A673 (cell line): Measurements from ENCODE around the gene MAST4. TPM values are rescaled to one million over a fixed set of nuclear protein-coding genes. Genes with fewer than 3 reads are reported as not detected.

Experiments
- BruUV-seq: library from RNA; stranded (reverse); fragments of 400-500 nt; replicated peaks from 2 replicates; lab custom pipeline; 2021; lab: Mats Ljungman, UMichigan
- CTCF ChIA-PET: fragments of 300-600 bp; sonication (Branson Sonifier 250); formaldehyde crosslinking; loops from one replicate; lab custom pipeline; 2022; ENCODE audit warnings: antibody characterized with exemption; lab: Charles Lee
- POLR2A ChIA-PET: fragments of 300-600 bp; sonication (Branson Sonifier 250); formaldehyde crosslinking; loops from one replicate; lab custom pipeline; 2022; ENCODE audit warnings: antibody characterized with exemption; ENCODE audit not compliant: low non-redundant PET; lab: Charles Lee
- DNase-seq: peaks from one replicate; pipeline ENCODE4 v3.0.0-alpha.2; 2015; ENCODE audit warnings: low spot score
- H3K27ac ChIP-seq: fragments of 200-600 bp; sonication (generic); 2 replicates; pipeline ENCODE4 v1.5.1; 2016; ENCODE audit warnings: mixed run types, low read depth, mild to moderate bottlenecking, mixed read lengths, antibody characterized with exemption, low read length; ENCODE audit not compliant: poor library complexity, severe bottlenecking
- H3K27me3 ChIP-seq: fragments of 200-600 bp; sonication (generic); replicated peaks from 2 replicates; pipeline ENCODE4 v1.6.1; 2017; ENCODE audit warnings: mixed run types, low read depth, mild to moderate bottlenecking, mixed read lengths, antibody characterized with exemption, low read length; ENCODE audit not compliant: insufficient read depth, poor library complexity
- H3K36me3 ChIP-seq: fragments of 200-600 bp; sonication (generic); 2 replicates; pipeline ENCODE4 v1.6.1; 2016; ENCODE audit warnings: mixed run types, mild to moderate bottlenecking, mixed read lengths, antibody characterized with exemption, low read length; ENCODE audit not compliant: insufficient read depth, poor library complexity, severe bottlenecking
- H3K4me1 ChIP-seq: fragments of 200-600 bp; sonication (generic); 2 replicates; pipeline ENCODE4 v1.6.1; 2017; ENCODE audit warnings: mixed run types, mild to moderate bottlenecking, mixed read lengths, antibody characterized with exemption, low read length; ENCODE audit not compliant: insufficient read depth, poor library complexity, severe bottlenecking
- H3K4me3 ChIP-seq: fragments of 200-600 bp; sonication (generic); 2 replicates; pipeline ENCODE4 v1.5.1; 2016; ENCODE audit warnings: low read depth, mixed run types, mild to moderate bottlenecking, mixed read lengths, low read length; ENCODE audit not compliant: poor library complexity, severe bottlenecking
- H3K9me3 ChIP-seq: fragments of 200-600 bp; sonication (generic); 2 replicates; pipeline ENCODE4 v1.6.1; 2016; ENCODE audit warnings: mixed run types, low read depth, mild to moderate bottlenecking, mixed read lengths, antibody characterized with exemption, low read length; ENCODE audit not compliant: poor library complexity, severe bottlenecking
- EZH2 ChIP-seq: fragments of 200-600 bp; sonication (generic); IDR thresholded peaks from 2 replicates; pipeline ENCODE4 v1.6.1; 2017; ENCODE audit warnings: borderline replicate concordance, low read depth, mild to moderate bottlenecking, mixed read lengths, antibody characterized with exemption, low read length; ENCODE audit not compliant: poor library complexity, severe bottlenecking
- intact Hi-C: fragments of 100-400 bp; cut with micrococcal nuclease; formaldehyde crosslinking; loops from one replicate; pipeline ENCODE4 v1.10.0; 2022; ENCODE audit not compliant: unreplicated experiment
- total RNA-seq: library from RNA; stranded (reverse); gene quantifications from 2 replicates; pipeline ENCODE4 v1.2.3, GENCODE V29; 2021
- TF ChIP-seq, protein P1 (sequence below): fragments of 300-800, 200-600 bp; sonication (generic); conservative IDR thresholded peaks from 2 replicates; pipeline ENCODE4 v1.5.1; 2017; ENCODE audit warnings: low read depth, mild to moderate bottlenecking, antibody characterized with exemption, low read length, moderate library complexity, mixed read lengths

MAST4 gene
- total RNA-seq, 1 experiment from 2014 or later, result 4.5 TPM

DNA sequence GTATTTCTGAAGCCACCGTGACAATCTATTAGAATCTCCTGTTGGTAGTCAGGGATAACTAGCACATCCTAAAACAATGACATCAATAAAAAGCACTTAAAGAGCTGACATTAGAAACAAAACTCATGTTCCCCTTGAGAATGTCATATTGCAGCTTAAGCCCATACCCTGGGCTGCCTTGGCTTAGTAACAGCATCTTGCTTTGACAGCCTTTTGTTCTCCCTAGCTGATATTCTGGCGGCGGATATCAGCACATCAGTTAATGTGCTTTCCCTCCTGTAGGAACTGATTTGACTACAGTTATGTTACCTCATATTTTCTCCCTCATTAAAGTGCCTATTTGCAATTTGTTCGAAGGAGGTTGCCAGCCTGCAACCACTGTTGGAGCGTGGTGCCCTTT, 386.3 kb downstream of the MAST4 start:
- H3K9me3 ChIP-seq, result no peaks in the 10 kb centered on the region
- POLR2A ChIA-PET, result no interaction called here
- no TSS peak for BruUV-seq
- CTCF ChIA-PET, result no interaction called here
- H3K4me1 ChIP-seq, result no peaks in the 10 kb centered on the region
- intact Hi-C loops, result no loop called here
- H3K36me3 ChIP-seq, result no peaks in the 10 kb centered on the region
- DNase-seq, result no peak
- H3K27me3 ChIP-seq, result no peaks in the 10 kb centered on the region
- H3K4me3 ChIP-seq, result no peak overlapping the region
- TF ChIP-seq, protein P1, sequence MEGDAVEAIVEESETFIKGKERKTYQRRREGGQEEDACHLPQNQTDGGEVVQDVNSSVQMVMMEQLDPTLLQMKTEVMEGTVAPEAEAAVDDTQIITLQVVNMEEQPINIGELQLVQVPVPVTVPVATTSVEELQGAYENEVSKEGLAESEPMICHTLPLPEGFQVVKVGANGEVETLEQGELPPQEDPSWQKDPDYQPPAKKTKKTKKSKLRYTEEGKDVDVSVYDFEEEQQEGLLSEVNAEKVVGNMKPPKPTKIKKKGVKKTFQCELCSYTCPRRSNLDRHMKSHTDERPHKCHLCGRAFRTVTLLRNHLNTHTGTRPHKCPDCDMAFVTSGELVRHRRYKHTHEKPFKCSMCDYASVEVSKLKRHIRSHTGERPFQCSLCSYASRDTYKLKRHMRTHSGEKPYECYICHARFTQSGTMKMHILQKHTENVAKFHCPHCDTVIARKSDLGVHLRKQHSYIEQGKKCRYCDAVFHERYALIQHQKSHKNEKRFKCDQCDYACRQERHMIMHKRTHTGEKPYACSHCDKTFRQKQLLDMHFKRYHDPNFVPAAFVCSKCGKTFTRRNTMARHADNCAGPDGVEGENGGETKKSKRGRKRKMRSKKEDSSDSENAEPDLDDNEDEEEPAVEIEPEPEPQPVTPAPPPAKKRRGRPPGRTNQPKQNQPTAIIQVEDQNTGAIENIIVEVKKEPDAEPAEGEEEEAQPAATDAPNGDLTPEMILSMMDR, result no peak
- no peak for TF ChIP-seq EZH2
- H3K27ac ChIP-seq, result no peak overlapping the region

DNA sequence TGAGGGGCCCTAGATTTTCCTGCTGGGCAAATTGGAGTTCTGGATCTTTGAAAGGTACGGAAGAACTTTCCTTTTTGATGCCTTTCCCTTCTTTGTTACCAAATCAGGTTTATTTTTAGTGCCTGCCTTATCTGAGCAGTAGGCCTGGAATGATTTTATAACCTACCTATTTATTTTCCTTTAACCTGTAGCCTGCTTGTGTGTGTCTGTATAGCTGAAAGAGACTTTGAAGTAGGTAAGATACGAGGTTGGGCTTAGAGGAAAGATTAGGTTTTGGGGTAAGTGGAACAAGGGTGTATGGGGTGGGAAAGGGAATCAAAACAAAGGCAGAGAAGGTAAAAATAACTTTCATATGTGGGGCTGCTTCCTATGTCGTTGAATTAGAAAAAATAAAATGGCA, 389.2 kb downstream of the MAST4 start:
- Histone ChIP-seq H3K4me1 (no peaks in the 10 kb centered on the region), H3K27me3 (no peaks in the 10 kb centered on the region), H3K4me3 (no peak overlapping the region), H3K36me3 (no peaks in the 10 kb centered on the region), H3K27ac (no peak overlapping the region), H3K9me3 (no peaks in the 10 kb centered on the region)
- CTCF ChIA-PET, result no interaction called here
- POLR2A ChIA-PET, result no interaction called here
- BruUV-seq, result no TSS peak
- DNase-seq, result no peak
- intact Hi-C loops, result no loop called here
- TF ChIP-seq, protein P1, result no peak
- TF ChIP-seq EZH2, result no peak

DNA sequence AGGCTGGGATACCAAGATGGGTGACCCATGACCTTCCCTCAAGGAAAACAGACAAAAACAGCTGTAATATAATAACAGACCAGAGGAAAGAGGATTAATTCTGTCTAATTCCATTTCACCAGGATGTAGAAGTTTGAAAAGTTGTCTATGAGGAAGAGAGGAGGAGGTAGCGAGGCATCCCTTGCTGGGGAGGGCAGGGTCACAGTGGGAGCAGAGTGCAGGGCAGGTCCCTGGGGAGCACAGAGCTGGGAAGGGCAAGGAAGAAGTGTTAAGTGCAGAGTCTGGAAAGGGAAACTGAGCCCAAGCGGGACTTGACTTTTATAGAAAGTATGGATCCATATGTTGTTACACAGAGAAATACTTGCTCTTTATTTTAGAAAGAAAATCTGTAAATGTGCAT, 389.8 kb downstream of the MAST4 start:
- no peak for TF ChIP-seq EZH2
- TF ChIP-seq, protein P1, result no peak
- no peak for DNase-seq
- ChIA-PET POLR2A (no interaction called here), CTCF (no interaction called here)
- no peaks in the 10 kb centered on the region for H3K36me3 ChIP-seq
- BruUV-seq, result no TSS peak
- H3K9me3 ChIP-seq, result no peaks in the 10 kb centered on the region
- H3K4me3 ChIP-seq, result no peak overlapping the region
- H3K27me3 ChIP-seq, result no peaks in the 10 kb centered on the region
- intact Hi-C loops, result no loop called here
- no peak overlapping the region for H3K27ac ChIP-seq
- H3K4me1 ChIP-seq, result no peaks in the 10 kb centered on the region
